Measurements from ENCODE around the gene CCDC63. TPM values are rescaled to one million over a fixed set of nuclear protein-coding genes. Genes with fewer than 3 reads are reported as not detected.

The CCDC63 gene
- total and polyA plus RNA-seq, 9 of the 15 experiments (the other 6 are each of a cell fraction or from before 2014, with no cell fraction given), result not detected

DNA sequence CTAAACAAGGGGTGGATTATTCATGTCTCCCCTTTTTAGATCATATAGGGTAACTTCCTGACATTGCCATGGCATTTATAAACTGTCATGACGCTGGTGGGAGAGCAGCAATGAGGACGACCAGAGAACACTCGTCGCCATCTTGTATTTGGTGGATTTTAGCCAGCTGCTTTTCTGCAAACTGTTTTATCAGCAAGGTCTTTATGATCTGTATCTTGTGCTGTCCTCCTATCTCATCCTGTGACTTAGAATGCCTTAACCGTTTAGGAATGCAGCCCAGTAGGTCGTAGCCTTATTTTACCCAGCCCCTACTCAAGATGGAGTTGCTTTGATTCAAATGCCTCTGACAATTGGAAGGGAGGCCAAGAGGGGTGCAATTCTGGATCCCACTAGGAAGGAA is 5.8 kb upstream of the CCDC63 start:
- peak in 1 of 3 experiments; percentile 30 for TF ChIP-seq YY1 (IDR thresholded peaks at IDR 0.05; ENCODE audit: borderline replicate concordance in 1 of 3, control insufficient read depth in 1 of 3, extremely low read depth in 1 of 3, insufficient read depth in 3 of 3, insufficient read length in 1 of 3, insufficient replicate concordance in 2 of 3, low read depth in 1 of 3, low read length in 2 of 3)
- TF ChIP-seq, protein P1, sequence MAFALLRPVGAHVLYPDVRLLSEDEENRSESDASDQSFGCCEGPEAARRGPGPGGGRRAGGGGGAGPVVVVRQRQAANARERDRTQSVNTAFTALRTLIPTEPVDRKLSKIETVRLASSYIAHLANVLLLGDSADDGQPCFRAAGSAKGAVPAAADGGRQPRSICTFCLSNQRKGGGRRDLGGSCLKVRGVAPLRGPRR (CRISPR knock-in tag; IDR thresholded peaks at IDR 0.05), result no peak
- no peak for TF ChIP-seq MYNN (IDR thresholded peaks at IDR 0.05)
- TF ChIP-seq MYNN (CRISPR knock-in tag; IDR thresholded peaks at IDR 0.05), result no peak
- no peak for TF ChIP-seq PTBP1 (IDR thresholded peaks at IDR 0.05; ENCODE audit: low read depth, low read length)
- ChIA-PET POLR2A (interaction anchor here (0.6 kb wide), 1 partner anchor 65 kb away, joined by 5 read pairs; no protein-coding TSS in a partner anchor), CTCF (ENCODE audit: low intra/inter-chr PET ratio) (no interaction called here)
- peaks cover 23 to 46% of the 10 kb centered on the region in 2 experiments; a peak in 4 of 5 replicates for H3K27me3 ChIP-seq (ENCODE audit: control insufficient read depth in 2 of 2, insufficient read depth in 2 of 2, low read length in 2 of 2)
- no peak for FAIRE-seq
- H3K4me1 ChIP-seq (replicated peaks in 1 of 2; ENCODE audit: control insufficient read depth in 2 of 2, insufficient read depth in 2 of 2, low read length in 2 of 2), result no peaks in the 10 kb centered on the region
- no peaks in the 10 kb centered on the region for H3K9me3 ChIP-seq (replicated peaks; ENCODE audit: control insufficient read depth, insufficient read depth, low read depth, low read length)
- no peaks in the 10 kb centered on the region for H3K79me2 ChIP-seq (ENCODE audit: control insufficient read depth, insufficient read depth, low read length)
- in situ Hi-C loops (cut with MboI) (no loop called here), intact Hi-C loops (cut with micrococcal nuclease) (no loop called here)
- H3K9me1 ChIP-seq (ENCODE audit: control insufficient read depth, insufficient read depth, low read length), result no peaks in the 10 kb centered on the region
- no peak for ATAC-seq
- no peak overlapping the region for H2AFZ ChIP-seq (ENCODE audit: low read depth, low read length)
- H4K20me1 ChIP-seq (replicated peaks; ENCODE audit: control insufficient read depth, insufficient read depth, low read length), result no peaks in the 10 kb centered on the region
- 5% methylated on average over 6 of the region's 6 CpGs for WGBS (ENCODE audit: insufficient coverage, low coverage, missing lambda C conversion rate)
- no peak overlapping the region for H3K9ac ChIP-seq (ENCODE audit: insufficient read depth in 1 of 2, low read depth in 2 of 2, low read length in 2 of 2)
- no peaks in the 10 kb centered on the region for H3K36me3 ChIP-seq (ENCODE audit: control insufficient read depth, insufficient read depth, low read length)
- no peak overlapping the region for H3K27ac ChIP-seq (ENCODE audit: extremely low read depth, low read depth, low read length)
- no peak overlapping the region for H3K4me3 ChIP-seq
- no peak overlapping the region for H3K4me2 ChIP-seq (ENCODE audit: insufficient read depth, low read length)
- BruUV-seq (replicated peaks), result no TSS peak
- DNase-seq (ENCODE audit: extremely low read depth in 1 of 4, low spot score in 3 of 4), result no peak

DNA sequence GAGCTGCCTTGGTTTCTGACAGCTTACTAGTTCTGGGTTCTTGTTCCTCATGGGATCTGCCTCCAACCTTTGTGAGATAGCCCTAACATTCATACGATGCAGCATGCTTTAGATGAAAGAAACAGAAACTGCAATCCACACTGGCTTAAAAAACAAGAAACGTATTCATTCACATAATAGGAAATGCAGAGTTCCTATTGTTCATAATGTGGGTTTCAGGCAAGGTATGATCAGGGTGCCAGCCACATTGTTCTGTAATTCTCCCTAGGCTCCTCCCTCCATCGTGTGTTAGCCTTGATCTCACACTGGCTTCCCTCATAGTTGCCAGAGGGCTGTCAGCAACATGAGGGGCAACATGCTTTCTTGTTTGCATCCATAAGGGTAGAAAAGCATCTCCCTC is 2.7 kb upstream of the CCDC63 start:
- H3K9me1 ChIP-seq (ENCODE audit: control insufficient read depth, insufficient read depth, low read length), result no peaks in the 10 kb centered on the region
- H3K9ac ChIP-seq (ENCODE audit: insufficient read depth in 1 of 2, low read depth in 2 of 2, low read length in 2 of 2), result no peak overlapping the region
- H3K27ac ChIP-seq (ENCODE audit: extremely low read depth, low read depth, low read length), result no peak overlapping the region
- H3K4me3 ChIP-seq, result no peak overlapping the region
- FAIRE-seq, result no peak
- H3K27me3 ChIP-seq (ENCODE audit: control insufficient read depth in 2 of 2, insufficient read depth in 2 of 2, low read length in 2 of 2), result peaks cover 27 to 59% of the 10 kb centered on the region in 2 experiments; a peak in 4 of 5 replicates
- no peak for ATAC-seq
- ChIA-PET CTCF (ENCODE audit: low intra/inter-chr PET ratio) (no interaction called here), POLR2A (no interaction called here)
- H3K36me3 ChIP-seq (ENCODE audit: control insufficient read depth, insufficient read depth, low read length), result no peaks in the 10 kb centered on the region
- DNase-seq (ENCODE audit: extremely low read depth in 1 of 4, low spot score in 3 of 4), result no peak
- H4K20me1 ChIP-seq (replicated peaks; ENCODE audit: control insufficient read depth, insufficient read depth, low read length), result no peaks in the 10 kb centered on the region
- whole genome bisulfite sequencing (ENCODE audit: insufficient coverage, low coverage, missing lambda C conversion rate), result 0% methylated on average over 3 of the region's 3 CpGs
- no peaks in the 10 kb centered on the region for H3K79me2 ChIP-seq (ENCODE audit: control insufficient read depth, insufficient read depth, low read length)
- no peak for TF ChIP-seq ZNF3 (CRISPR knock-in tag; IDR thresholded peaks at IDR 0.05)
- no peak for TF ChIP-seq FOXP1 (CRISPR knock-in tag; IDR thresholded peaks at IDR 0.05)
- TF ChIP-seq DACH1 (IDR thresholded peaks at IDR 0.05; ENCODE audit: partially characterized antibody), result no peak
- TF ChIP-seq IRF2 (CRISPR knock-in tag; IDR thresholded peaks at IDR 0.05), result no peak
- TF ChIP-seq GATA2 (CRISPR knock-in tag; IDR thresholded peaks at IDR 0.05), result no peak
- TF ChIP-seq SMAD3 (CRISPR knock-in tag; conservative IDR thresholded peaks at IDR 0.05), result no peak
- no peak for TF ChIP-seq HIVEP1 (CRISPR knock-in tag; IDR thresholded peaks at IDR 0.05)
- no peak for TF ChIP-seq NFIC (IDR thresholded peaks at IDR 0.05)
- TF ChIP-seq, protein P2, sequence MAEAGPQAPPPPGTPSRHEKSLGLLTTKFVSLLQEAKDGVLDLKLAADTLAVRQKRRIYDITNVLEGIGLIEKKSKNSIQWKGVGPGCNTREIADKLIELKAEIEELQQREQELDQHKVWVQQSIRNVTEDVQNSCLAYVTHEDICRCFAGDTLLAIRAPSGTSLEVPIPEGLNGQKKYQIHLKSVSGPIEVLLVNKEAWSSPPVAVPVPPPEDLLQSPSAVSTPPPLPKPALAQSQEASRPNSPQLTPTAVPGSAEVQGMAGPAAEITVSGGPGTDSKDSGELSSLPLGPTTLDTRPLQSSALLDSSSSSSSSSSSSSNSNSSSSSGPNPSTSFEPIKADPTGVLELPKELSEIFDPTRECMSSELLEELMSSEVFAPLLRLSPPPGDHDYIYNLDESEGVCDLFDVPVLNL (CRISPR knock-in tag; IDR thresholded peaks at IDR 0.05; ENCODE audit: low read depth), result no peak
- TF ChIP-seq CREBBP (IDR thresholded peaks at IDR 0.05; ENCODE audit: low read depth, low read length), result no peak
- TF ChIP-seq ZNF23 (CRISPR knock-in tag; IDR thresholded peaks at IDR 0.05), result no peak
- TF ChIP-seq SNRNP70 (optimal IDR thresholded peaks at IDR 0.05; ENCODE audit: low read depth, low read length), result no peak
- H3K4me1 ChIP-seq (replicated peaks in 1 of 2; ENCODE audit: control insufficient read depth in 2 of 2, insufficient read depth in 2 of 2, low read length in 2 of 2), result peaks cover 0 to 6% of the 10 kb centered on the region in 2 experiments; a peak in 2 of 5 replicates
- in situ Hi-C loops (cut with MboI) (no loop called here), intact Hi-C loops (cut with micrococcal nuclease) (no loop called here)
- no peaks in the 10 kb centered on the region for H3K9me3 ChIP-seq (replicated peaks; ENCODE audit: control insufficient read depth, insufficient read depth, low read depth, low read length)
- no peak overlapping the region for H3K4me2 ChIP-seq (ENCODE audit: insufficient read depth, low read length)
- BruUV-seq (replicated peaks), result no TSS peak
- H2AFZ ChIP-seq (ENCODE audit: low read depth, low read length), result no peak overlapping the region

All from K562 (cell line).